Measurements from ENCODE around the gene MAGEA2.
"Not testable (repeated sequence)": the region's sequence is repeated elsewhere in the genome, so short reads cannot be mapped to it uniquely, and the experiment has no call there.

Gene MAGEA2, protein sequence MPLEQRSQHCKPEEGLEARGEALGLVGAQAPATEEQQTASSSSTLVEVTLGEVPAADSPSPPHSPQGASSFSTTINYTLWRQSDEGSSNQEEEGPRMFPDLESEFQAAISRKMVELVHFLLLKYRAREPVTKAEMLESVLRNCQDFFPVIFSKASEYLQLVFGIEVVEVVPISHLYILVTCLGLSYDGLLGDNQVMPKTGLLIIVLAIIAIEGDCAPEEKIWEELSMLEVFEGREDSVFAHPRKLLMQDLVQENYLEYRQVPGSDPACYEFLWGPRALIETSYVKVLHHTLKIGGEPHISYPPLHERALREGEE

DNA sequence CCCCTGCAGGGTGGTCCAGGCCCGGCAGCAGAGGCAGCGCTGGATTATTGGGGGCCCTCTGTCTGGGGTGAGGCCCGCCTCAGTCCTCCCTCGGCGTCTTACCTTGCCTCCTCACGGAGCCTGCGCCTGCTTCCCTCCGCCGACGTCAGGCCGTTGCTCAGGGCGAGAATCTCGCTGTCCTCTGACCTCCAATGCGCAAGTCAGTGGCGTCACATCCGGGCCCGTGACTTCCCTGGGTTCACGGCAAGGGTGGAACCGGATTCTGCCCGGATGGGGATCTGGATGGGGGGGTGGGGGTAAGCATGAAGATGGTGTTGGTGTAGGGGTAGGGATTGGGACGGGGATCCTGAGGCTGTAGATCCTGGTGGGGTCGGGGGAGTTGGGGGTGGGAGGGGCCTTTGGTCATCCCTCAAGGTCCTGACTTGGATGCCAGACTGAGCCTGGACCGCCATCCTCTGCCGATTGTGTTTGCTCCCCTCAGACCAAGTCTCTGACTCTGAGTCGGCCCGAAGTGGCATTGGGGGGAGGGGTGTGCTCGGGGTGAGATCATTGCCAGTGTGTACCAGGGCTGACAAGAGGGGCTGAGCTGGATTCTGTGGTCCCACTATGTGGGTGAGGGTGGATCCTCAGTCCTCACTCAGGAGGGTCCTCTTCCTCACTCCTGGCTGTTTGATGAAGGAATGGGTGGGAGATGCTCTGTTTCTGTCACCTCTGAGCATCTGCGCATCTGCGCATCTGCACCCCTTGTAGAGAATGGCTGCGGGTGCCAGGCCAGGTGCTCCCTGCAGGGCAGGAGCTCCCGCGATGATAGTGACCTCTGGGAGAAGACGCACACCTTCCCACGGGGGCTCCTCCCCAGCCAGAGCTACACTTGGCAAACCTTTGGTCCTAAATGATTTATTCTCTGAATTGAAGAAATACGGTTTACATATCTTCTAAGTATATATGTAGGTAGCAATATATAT is at the start of gene MAGEA2:
MAGEA2 (minus strand) TSS at position 157 of the 965 bp plus-strand sequence. CDS start 2,479 bp downstream, outside the sequence.
- not testable (repeated sequence) for DNase-seq

- no peak for DNase-seq
These were observed 45.3 kb upstream of the MAGEA2 start for GRCh38 chrX:152798945-152799344.

DNA sequence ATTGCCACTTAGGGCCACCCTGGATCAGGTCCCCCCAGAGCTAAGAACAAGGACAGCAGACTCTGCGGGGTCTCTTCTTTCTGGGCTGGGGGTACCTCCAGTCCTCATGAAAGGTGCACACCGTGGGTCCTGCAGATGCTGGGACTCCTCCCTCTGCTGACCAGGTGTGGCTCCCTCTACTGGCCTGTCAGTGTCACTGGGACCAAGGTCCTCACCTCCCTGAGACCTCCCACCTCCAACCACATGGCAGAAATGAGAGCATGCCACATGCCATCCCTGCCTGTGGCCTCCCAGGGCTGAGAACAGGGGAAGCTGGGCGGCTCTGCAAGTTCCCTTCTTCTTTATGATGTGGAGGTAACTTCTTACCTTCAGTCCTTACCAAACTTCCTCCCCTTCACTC is 33.4 kb upstream of the MAGEA2 start:
- DNase-seq, result not testable (repeated sequence)

DNA sequence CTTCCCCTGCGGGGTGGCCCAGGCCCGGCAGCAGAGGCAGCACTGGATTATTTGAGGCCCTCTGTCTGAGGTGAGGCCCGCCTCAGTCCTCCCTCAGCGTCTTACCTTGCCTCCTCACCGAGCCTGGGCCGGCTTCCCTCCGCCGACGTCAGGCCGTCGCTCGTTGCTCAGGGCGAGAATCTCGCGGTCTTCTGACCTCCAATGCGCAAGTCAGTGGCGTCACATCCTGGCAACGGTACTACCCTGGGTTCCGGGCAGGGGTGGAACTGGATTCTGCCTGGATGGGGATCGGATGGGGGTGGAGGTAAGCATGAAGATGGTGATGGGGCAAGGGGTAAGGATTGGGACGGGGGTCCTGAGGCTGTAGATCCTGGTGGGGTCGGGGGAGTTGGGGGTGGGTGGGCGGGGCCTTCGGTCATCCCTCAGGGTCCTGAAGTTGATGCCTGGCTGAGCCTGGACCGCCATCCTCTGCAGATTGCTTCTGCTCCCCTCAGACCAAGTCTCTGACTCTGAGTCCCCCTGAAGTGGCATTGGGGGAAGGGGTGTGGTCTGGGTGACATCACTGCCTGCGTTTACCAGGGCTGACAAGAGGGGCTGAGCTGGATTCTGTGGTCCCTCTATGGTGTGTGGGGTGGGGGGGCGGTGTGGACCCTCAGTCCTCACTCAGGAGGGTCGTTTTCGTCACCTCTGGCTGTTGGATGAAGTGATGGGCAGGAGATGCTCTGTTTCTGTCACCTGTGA is 16.1 kb upstream of the MAGEA2 start, which contains the start of gene MAGEA6:
MAGEA6 (minus strand) TSS at position 141 of the 741 bp plus-strand sequence. CDS start 2,039 bp downstream, outside the sequence.
- not testable (repeated sequence) for DNase-seq

GRCh38 chrX:152766562-152766961 is 12.9 kb upstream of the MAGEA2 start:
- not testable (repeated sequence) for DNase-seq

GRCh38 chrX:152761582-152761981 is 7.9 kb upstream of the MAGEA2 start:
- not testable (repeated sequence) for DNase-seq

DNA sequence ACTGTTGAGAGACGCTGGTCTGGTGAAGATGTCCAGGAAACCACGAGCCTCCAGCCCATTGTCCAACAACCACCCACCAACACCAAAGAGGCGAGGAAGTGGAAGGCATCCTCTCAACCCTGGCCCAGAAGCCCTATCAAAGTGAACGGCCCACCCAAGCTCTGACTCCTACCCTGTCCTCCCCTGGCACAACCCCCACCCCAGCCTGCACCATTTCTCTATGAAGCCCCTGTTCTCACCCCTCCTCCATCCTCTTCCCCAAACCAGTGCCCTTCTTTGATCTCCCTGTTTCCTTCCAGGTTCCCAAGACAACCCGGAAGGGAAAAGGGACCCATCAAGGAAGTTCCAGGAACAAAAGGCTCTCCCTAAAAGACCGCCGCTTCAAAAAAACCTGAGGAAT is 5.9 kb upstream of the MAGEA2 start:
- not testable (repeated sequence) for DNase-seq

GRCh38 chrX:152758918-152759317 is 5.3 kb upstream of the MAGEA2 start, which contains the start of gene CSAG3:
Gene CSAG3, plus strand, starts transcription at chrX:152759218.
- not testable (repeated sequence) for DNase-seq

GRCh38 chrX:152754871-152755270 is 1.2 kb upstream of the MAGEA2 start:
- not testable (repeated sequence) for DNase-seq

GRCh38 chrX:152738560-152738959 is 15.1 kb downstream of the MAGEA2 start:
- no peak for DNase-seq

DNA sequence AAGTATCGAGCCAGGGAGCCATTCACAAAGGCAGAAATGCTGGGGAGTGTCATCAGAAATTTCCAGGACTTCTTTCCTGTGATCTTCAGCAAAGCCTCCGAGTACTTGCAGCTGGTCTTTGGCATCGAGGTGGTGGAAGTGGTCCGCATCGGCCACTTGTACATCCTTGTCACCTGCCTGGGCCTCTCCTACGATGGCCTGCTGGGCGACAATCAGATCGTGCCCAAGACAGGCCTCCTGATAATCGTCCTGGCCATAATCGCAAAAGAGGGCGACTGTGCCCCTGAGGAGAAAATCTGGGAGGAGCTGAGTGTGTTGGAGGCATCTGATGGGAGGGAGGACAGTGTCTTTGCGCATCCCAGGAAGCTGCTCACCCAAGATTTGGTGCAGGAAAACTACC is 17.1 kb downstream of the MAGEA2 start:
- not testable (repeated sequence) for DNase-seq

GRCh38 chrX:152735860-152736511 is 17.7 kb downstream of the MAGEA2 start:
- DNase-seq, result no peak

DNA sequence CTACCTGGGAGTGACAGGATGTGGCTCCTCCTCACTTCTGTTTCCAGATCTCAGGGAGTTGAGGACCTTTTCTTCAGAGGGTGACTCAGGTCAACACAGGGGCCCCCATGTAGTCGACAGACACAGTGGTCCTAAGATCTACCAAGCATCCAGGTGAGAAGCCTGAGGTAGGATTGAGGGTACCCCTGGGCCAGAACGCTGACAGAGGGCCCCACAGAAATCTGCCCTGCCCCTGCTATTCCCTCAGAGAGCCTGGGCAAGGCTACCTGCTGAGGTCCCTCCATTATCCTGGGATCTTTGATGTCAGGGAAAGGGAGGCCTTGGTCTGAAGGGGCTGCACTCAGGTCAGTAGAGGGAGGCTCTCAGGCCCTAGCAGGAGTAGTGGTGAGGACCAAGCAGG is 18.5 kb downstream of the MAGEA2 start:
- DNase-seq, result no peak

GRCh38 chrX:152734143-152734858 is 19.3 kb downstream of the MAGEA2 start:
- DNase-seq, result not testable (repeated sequence)

DNA sequence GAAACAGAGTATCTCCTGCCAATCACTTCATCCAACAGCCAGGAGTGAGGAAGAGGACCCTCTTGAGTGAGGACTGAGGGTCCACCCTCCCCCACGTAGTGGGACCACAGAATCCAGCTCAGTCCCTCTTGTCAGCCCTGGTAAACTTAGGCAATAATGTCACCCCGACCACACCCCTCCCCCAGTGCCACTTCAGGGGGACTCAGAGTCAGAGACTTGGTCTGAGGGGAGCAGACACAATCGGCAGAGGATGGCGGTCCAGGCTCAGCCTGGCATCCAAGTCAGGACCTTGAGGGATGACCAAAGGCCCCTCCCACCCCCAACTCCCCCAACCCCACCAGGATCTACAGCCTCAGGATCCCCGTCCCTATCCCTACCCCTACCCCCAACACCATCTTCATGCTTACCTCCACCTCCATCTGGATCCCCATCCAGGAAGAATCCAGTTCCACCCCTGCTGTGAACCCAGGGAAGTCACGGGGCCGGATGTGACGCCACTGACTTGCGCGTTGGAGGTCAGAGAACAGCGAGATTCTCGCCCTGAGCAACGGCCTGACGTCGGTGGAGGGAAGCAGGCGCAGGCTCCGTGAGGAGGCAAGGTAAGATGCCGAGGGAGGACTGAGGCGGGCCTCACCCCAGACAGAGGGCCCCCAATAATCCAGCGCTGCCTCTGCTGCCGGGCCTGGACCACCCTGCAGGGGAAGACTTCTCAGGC is 20.2 kb downstream of the MAGEA2 start, which contains the start of the genes CSAG1 and MAGEA12:
CSAG1 (minus strand) TSS at position 461 of the 715 bp plus-strand sequence. CDS start 1,261 bp downstream, outside the sequence.
MAGEA12 (plus strand) TSS at position 497 of the 715 bp plus-strand sequence. CDS start 2,405 bp downstream, outside the sequence.
- peak; percentile 49 for DNase-seq

DNA sequence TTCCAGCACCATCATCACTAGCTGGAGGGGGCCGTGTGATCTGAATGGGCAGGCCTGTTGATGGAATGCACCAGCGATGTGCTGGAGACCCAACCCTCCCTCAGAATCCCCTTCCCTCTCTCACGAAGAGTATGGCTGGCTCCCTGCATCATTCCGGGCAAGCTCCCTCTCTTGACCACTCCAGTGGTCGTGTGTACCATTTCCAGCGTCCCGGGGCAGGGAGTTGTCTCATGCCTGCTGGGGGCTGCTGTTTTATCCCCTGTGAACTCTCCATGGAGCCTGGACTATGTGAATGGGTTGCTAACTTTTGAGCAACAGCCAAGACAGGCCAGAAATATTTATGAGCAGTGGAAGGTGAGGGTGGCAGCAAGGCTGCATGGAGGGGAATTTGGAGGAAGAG is 28.2 kb downstream of the MAGEA2 start:
- DNase-seq, result no peak

DNA sequence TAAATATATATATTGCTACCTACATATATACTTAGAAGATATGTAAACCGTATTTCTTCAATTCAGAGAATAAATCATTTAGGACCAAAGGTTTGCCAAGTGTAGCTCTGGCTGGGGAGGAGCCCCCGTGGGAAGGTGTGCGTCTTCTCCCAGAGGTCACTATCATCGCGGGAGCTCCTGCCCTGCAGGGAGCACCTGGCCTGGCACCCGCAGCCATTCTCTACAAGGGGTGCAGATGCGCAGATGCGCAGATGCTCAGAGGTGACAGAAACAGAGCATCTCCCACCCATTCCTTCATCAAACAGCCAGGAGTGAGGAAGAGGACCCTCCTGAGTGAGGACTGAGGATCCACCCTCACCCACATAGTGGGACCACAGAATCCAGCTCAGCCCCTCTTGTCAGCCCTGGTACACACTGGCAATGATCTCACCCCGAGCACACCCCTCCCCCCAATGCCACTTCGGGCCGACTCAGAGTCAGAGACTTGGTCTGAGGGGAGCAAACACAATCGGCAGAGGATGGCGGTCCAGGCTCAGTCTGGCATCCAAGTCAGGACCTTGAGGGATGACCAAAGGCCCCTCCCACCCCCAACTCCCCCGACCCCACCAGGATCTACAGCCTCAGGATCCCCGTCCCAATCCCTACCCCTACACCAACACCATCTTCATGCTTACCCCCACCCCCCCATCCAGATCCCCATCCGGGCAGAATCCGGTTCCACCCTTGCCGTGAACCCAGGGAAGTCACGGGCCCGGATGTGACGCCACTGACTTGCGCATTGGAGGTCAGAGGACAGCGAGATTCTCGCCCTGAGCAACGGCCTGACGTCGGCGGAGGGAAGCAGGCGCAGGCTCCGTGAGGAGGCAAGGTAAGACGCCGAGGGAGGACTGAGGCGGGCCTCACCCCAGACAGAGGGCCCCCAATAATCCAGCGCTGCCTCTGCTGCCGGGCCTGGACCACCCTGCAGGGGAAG is 39.5 kb downstream of the MAGEA2 start, which contains the start of gene MAGEA2B:
MAGEA2B (plus strand) TSS at position 814 of the 973 bp plus-strand sequence. CDS start 2,479 bp downstream, outside the sequence.
- not testable (repeated sequence) for DNase-seq

DNA sequence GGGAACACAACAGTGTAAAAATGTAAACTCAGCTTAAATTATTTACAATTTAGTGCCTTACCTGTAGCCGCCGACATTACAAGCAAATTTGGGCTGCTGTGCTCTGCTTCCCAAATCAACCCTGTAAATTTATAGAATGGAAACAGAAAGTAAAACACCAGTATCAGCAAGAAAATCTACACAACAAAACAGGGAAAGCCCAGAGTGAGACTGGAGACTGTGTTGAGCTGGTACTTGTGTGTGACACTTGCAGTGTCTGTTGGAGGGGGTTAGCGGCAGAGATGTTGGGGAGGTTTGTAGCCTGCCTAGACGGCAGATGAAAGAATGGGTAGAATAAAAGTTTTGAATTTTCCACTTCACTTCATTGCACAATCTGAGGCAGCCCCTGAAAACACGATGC is 40.4 kb downstream of the MAGEA2 start:
- DNase-seq, result not testable (repeated sequence)

GRCh38 chrX:152709173-152709572 is 44.5 kb downstream of the MAGEA2 start, which contains the start of gene CSAG2:
Gene CSAG2, minus strand, starts transcription at chrX:152709273. Its CDS starts 161 bp downstream, at chrX:152709112.
- DNase-seq, result not testable (repeated sequence)

Measured in NCI-H1436 treated with DMSO at 0.1 percent for 48 hours (cell line).